GM12878 (cell line): Measurements from ENCODE around the gene DISC1. TPM values are rescaled to one million over a fixed set of nuclear protein-coding genes. Genes with fewer than 3 reads are reported as not detected.
A peak's percentile ranks its signal among the peaks of the same experiment; 100 is the strongest.

Source experiments
- ATAC-seq: fragments of 200-7000 bp; cut with Tn5 transposase; 3 replicates; pipeline ENCODE4 v1.9.1; 2020; ENCODE audit warnings: mild to moderate bottlenecking, moderate library complexity
- BruUV-seq: library from RNA; stranded (reverse); fragments of 400-500 nt; replicated peaks from 2 replicates; lab custom pipeline; 2021; lab: Mats Ljungman, UMichigan
- CTCF ChIA-PET: fragments of 300-600 bp; sonication (Branson Sonifier 250); formaldehyde crosslinking; extraction: SDS; loops from one replicate; lab custom pipeline; 2021; ENCODE audit warnings: inconsistent platforms; lab: Yijun Ruan, JAX
- POLR2A ChIA-PET: fragments of 350-600 bp; formaldehyde crosslinking; extraction: SDS; loops from one replicate; lab custom pipeline; 2021; ENCODE audit warnings: inconsistent platforms; lab: Charles Lee
- RAD21 ChIA-PET: fragments of 300-600 bp; sonication (Branson Sonifier 250); formaldehyde crosslinking; loops from one replicate; lab custom pipeline; 2023; ENCODE audit warnings: antibody characterized with exemption; ENCODE audit not compliant: unreplicated experiment; lab: Charles Lee
- SMC1A ChIA-PET: fragments of 300-600 bp; sonication (Branson Sonifier 250); formaldehyde crosslinking; loops from one replicate; lab custom pipeline; 2023; ENCODE audit not compliant: unreplicated experiment, uncharacterized antibody; lab: Charles Lee
- DNase-seq: peaks from one replicate; pipeline ENCODE4 v3.0.0-alpha.2; 2011; ENCODE audit warnings: low read depth, low spot score
- FAIRE-seq: peaks from 3 replicates; lab custom pipeline; 2011; peaks lifted over from hg19 to GRCh38; lab: Jason Lieb, UNC
- H2AFZ ChIP-seq: 2 replicates; pipeline ENCODE4 v1.6.0; 2011; ENCODE audit warnings: low read depth, low read length, control low read depth; ENCODE audit not compliant: control insufficient read depth
- H3K27ac ChIP-seq: 2 replicates; pipeline ENCODE4 v1.5.1; 2011; ENCODE audit warnings: control low read depth; ENCODE audit not compliant: control insufficient read depth, insufficient read depth
- H3K27me3 ChIP-seq, 2 experiments: replicated peaks in 1 of 2; 2 replicates each; pipeline versions ENCODE4 v1.6.0 to v1.6.1; 2011; ENCODE audit warnings: low read length in 1 of 2; ENCODE audit not compliant: control insufficient read depth in 2 of 2, insufficient read depth in 2 of 2
- H3K36me3 ChIP-seq, 2 experiments: 2 replicates each; pipeline ENCODE4 v1.5.1; 2011; ENCODE audit warnings: low read length in 1 of 2; ENCODE audit not compliant: control insufficient read depth in 2 of 2, insufficient read depth in 2 of 2
- H3K4me1 ChIP-seq: 2 replicates; pipeline ENCODE4 v1.6.1; 2011; ENCODE audit warnings: mild to moderate bottlenecking, low read length, moderate library complexity, mixed read lengths; ENCODE audit not compliant: control insufficient read depth, insufficient read depth
- H3K4me2 ChIP-seq: 2 replicates; pipeline ENCODE4 v1.6.0; 2011; ENCODE audit warnings: control low read depth; ENCODE audit not compliant: control insufficient read depth, insufficient read depth
- H3K4me3 ChIP-seq: fragments of 200-600 bp; sonication (generic); 2 replicates; pipeline ENCODE4 v1.5.1; 2016
- H3K79me2 ChIP-seq: 2 replicates; pipeline ENCODE4 v1.6.0; 2011; ENCODE audit warnings: low read length; ENCODE audit not compliant: control insufficient read depth, insufficient read depth
- H3K9ac ChIP-seq: 2 replicates; pipeline ENCODE4 v1.8.0; 2011; ENCODE audit warnings: low read length, control low read depth, mixed read lengths; ENCODE audit not compliant: control insufficient read depth, insufficient read depth
- H3K9me3 ChIP-seq: replicated peaks from 3 replicates; pipeline ENCODE4 v1.5.1; 2011; ENCODE audit warnings: mild to moderate bottlenecking, low read length; ENCODE audit not compliant: control insufficient read depth, insufficient read depth
- H4K20me1 ChIP-seq: 2 replicates; pipeline ENCODE4 v1.6.0; 2011; ENCODE audit not compliant: control insufficient read depth, insufficient read depth
- CTCF ChIP-seq, 3 experiments: IDR thresholded peaks in 2 of 3; conservative IDR thresholded peaks in 1 of 3; 2 replicates each; pipeline ENCODE4 v1.5.1; 2011; ENCODE audit warnings: low read depth in 3 of 3, low read length in 3 of 3, mild to moderate bottlenecking in 3 of 3, control low read depth in 2 of 3, moderate library complexity in 2 of 3, inconsistent platforms in 1 of 3, mixed read lengths in 1 of 3; ENCODE audit not compliant: control insufficient read depth in 2 of 3, insufficient read depth in 1 of 3; ENCODE audit errors: extremely low read depth in 1 of 3
- RAD21 ChIP-seq: IDR thresholded peaks from 2 replicates; pipeline ENCODE4 v1.6.1; 2011; ENCODE audit warnings: mild to moderate bottlenecking, low read depth, low read length, moderate library complexity; ENCODE audit not compliant: insufficient read depth
- SMC3 ChIP-seq: IDR thresholded peaks from 2 replicates; pipeline ENCODE4 v1.6.1; 2011; ENCODE audit warnings: low read length, improper control_type of control experiment, borderline replicate concordance
- TCF7 ChIP-seq: IDR thresholded peaks from 2 replicates; pipeline ENCODE4 v1.6.1; 2014; ENCODE audit warnings: antibody characterized with exemption, borderline replicate concordance
- WGBS: methylation state at CpG from one replicate; pipeline ENCODE4 v1.1.6; 2016; ENCODE audit warnings: low lambda C conversion rate; ENCODE audit not compliant: insufficient replicate concordance, insufficient coverage; ENCODE audit errors: missing lambda C conversion rate; 5-methylcytosine and 5-hydroxymethylcytosine counted together
- in situ Hi-C: fragments of 300-500 bp; cut with MboI; formaldehyde crosslinking; loops from 9 replicates; pipeline ENCODE4 v1.14.3; 2018; ENCODE audit warnings: mixed read lengths
- intact Hi-C: fragments of 100-400 bp; cut with micrococcal nuclease; formaldehyde crosslinking; loops from one replicate; pipeline ENCODE4 v1.14.2; 2022; ENCODE audit not compliant: unreplicated experiment
- polyA plus RNA-seq, 11 experiments: library from polyadenylated mRNA; depleted of rRNA in 4 of 11; unstranded in 6 of 11; stranded (reverse) in 5 of 11; fragments of >200 nt; fragmentation: Nextera tagmentation in 4 of 11; fragmentation: Illumina TruSeq in 1 of 11; extraction: Ambion mirVana in 4 of 11; extraction: Trizol in 1 of 11; gene quantifications; 1 replicate in 1 of 11; 2 replicates in 10 of 11; pipeline versions ENCODE4 v1.2.1 to v1.2.3, GENCODE V29; 2011 to 2016; ENCODE audit warnings: inconsistent platforms in 2 of 11, missing spikeins in 2 of 11, low read depth in 1 of 11
- total RNA-seq, 4 experiments: library from RNA; depleted of rRNA in 3 of 4; stranded (reverse); fragments of >200 nt in 3 of 4; fragmentation: Illumina TruSeq in 1 of 4; extraction: Trizol in 1 of 4; gene quantifications; 2 replicates each; pipeline versions ENCODE4 v1.2.1 to v1.2.3, GENCODE V29; 2013 to 2021

DISC1 gene
- total and polyA plus RNA-seq, 10 of the 15 experiments (the other 5 are each of a cell fraction or from before 2014, with no cell fraction given): 0.05 to 0.72 (median 0.19) TPM; not detected in 1

- TF ChIP-seq TCF7 (no peak), RAD21 (peak; percentile 41), CTCF (IDR thresholded peaks at IDR 0.05 in 2 of 3, conservative IDR thresholded peaks at IDR 0.05 in 1 of 3; ENCODE audit: control insufficient read depth in 2 of 3, extremely low read depth in 1 of 3, insufficient read depth in 1 of 3, low read depth in 3 of 3, low read length in 3 of 3) (peak; percentile 8 to 61 (median 16); a peak in 2 of 6 replicates), SMC3 (peak; percentile 42; the same call in 1 of the 2 replicates)
- no peak overlapping the region for H3K4me3 ChIP-seq
- no peak overlapping the region for H3K9ac ChIP-seq
- H3K27ac ChIP-seq: no peak overlapping the region
- in situ Hi-C loops (no loop called here), intact Hi-C loops (no loop called here)
- WGBS: 22% methylated on average over 3 of the region's 3 CpGs
- H2AFZ ChIP-seq: no peak overlapping the region
- H3K9me3 ChIP-seq: no peaks in the 10 kb centered on the region
- DNase-seq (no peak), FAIRE-seq (no peak), ATAC-seq (peak; percentile 55; the same call in 1 of the 3 replicates)
- no peaks in the 10 kb centered on the region for H3K79me2 ChIP-seq
- RAD21 ChIA-PET: interaction anchor here (0.6 to 1.8 kb wide), 3 partner anchors 221 to 227 kb away, joined by 3 to 7 read pairs (median 6); no protein-coding TSS in a partner anchor
- H4K20me1 ChIP-seq: no peaks in the 10 kb centered on the region
- no TSS peak for BruUV-seq
- no peaks in the 10 kb centered on the region for H3K36me3 ChIP-seq
- CTCF ChIA-PET: interaction anchor here (0.8 to 1.6 kb wide), 7 partner anchors 8 to 229 kb away, joined by 3 to 13 read pairs (median 4); no protein-coding TSS in a partner anchor
- no peaks in the 10 kb centered on the region for H3K27me3 ChIP-seq
- SMC1A ChIA-PET: interaction anchor here (1.0 to 1.5 kb wide), 2 partner anchors 22 to 227 kb away, joined by 3 to 5 read pairs; no protein-coding TSS in a partner anchor
- H3K4me1 ChIP-seq: no peaks in the 10 kb centered on the region
- POLR2A ChIA-PET: no interaction called here
- H3K4me2 ChIP-seq: no peak overlapping the region
Observed at GRCh38 chr1:231584117-231584516, 42.5 kb upstream of the DISC1 start.
